ENCODE results near the gene MYT1. TPM values are rescaled to one million over a fixed set of nuclear protein-coding genes. Genes with fewer than 3 reads are reported as not detected.

MYT1 gene
- total RNA-seq, 4 donors from 2014 or later = not detected

DNA sequence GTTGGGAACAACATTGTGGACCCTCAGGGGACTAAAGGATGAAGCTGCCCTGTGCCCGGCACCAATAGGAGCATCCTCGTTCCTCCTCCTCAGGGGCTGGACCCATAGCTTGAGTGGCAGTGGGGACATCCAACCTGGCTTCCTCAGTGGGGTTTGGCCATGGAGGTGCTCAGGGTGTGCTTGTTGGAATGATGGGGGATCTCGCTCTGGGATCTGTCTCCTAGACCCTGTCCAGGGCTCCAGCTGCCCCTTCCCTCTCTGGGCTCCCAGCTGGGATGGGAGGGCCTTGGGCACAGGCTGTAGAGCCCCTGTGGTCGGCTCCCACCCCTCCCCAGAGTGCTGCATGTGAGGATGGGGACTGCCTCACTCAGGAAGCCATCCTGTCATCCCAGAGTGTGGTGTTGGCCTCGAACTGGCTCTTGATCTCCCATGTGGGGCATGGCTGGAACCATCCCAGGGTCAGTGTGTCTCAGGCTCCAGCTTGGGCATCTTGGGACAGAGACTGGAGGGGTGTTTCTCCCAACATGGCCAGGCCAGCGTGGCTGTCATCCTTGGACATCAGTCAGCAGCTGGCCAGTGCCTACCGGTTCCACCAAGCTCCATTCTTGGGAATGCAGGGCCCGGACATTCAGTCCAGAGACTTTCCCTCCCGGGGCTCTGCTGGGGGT is 9.5 kb upstream of the MYT1 start:
- intact Hi-C loops (cut with DNase I) = no loop called here
- no peak overlapping the region for H3K27ac ChIP-seq (replicated peaks in 1 of 4)
- H3K4me3 ChIP-seq = no peak overlapping the region
- no peaks in the 10 kb centered on the region for H3K9me3 ChIP-seq
- H3K4me1 ChIP-seq = no peaks in the 10 kb centered on the region
- H3K36me3 ChIP-seq = no peaks in the 10 kb centered on the region
- no peak for TF ChIP-seq POLR2A (IDR thresholded peaks at IDR 0.05; ENCODE audit: low read depth)
- no peak for TF ChIP-seq EP300 (IDR thresholded peaks at IDR 0.05)
- TF ChIP-seq POLR2AphosphoS5 (IDR thresholded peaks at IDR 0.05) = no peak
- TF ChIP-seq, protein P1, sequence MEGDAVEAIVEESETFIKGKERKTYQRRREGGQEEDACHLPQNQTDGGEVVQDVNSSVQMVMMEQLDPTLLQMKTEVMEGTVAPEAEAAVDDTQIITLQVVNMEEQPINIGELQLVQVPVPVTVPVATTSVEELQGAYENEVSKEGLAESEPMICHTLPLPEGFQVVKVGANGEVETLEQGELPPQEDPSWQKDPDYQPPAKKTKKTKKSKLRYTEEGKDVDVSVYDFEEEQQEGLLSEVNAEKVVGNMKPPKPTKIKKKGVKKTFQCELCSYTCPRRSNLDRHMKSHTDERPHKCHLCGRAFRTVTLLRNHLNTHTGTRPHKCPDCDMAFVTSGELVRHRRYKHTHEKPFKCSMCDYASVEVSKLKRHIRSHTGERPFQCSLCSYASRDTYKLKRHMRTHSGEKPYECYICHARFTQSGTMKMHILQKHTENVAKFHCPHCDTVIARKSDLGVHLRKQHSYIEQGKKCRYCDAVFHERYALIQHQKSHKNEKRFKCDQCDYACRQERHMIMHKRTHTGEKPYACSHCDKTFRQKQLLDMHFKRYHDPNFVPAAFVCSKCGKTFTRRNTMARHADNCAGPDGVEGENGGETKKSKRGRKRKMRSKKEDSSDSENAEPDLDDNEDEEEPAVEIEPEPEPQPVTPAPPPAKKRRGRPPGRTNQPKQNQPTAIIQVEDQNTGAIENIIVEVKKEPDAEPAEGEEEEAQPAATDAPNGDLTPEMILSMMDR (IDR thresholded peaks at IDR 0.05) = no peak
- WGBS = no CpG with 5 or more reads among the region's 9 CpGs
- peaks cover 0 to 74% (median 11%) of the 10 kb centered on the region in 4 donors for H3K27me3 ChIP-seq
- no peak for DNase-seq (ENCODE audit: extremely low spot score)

DNA sequence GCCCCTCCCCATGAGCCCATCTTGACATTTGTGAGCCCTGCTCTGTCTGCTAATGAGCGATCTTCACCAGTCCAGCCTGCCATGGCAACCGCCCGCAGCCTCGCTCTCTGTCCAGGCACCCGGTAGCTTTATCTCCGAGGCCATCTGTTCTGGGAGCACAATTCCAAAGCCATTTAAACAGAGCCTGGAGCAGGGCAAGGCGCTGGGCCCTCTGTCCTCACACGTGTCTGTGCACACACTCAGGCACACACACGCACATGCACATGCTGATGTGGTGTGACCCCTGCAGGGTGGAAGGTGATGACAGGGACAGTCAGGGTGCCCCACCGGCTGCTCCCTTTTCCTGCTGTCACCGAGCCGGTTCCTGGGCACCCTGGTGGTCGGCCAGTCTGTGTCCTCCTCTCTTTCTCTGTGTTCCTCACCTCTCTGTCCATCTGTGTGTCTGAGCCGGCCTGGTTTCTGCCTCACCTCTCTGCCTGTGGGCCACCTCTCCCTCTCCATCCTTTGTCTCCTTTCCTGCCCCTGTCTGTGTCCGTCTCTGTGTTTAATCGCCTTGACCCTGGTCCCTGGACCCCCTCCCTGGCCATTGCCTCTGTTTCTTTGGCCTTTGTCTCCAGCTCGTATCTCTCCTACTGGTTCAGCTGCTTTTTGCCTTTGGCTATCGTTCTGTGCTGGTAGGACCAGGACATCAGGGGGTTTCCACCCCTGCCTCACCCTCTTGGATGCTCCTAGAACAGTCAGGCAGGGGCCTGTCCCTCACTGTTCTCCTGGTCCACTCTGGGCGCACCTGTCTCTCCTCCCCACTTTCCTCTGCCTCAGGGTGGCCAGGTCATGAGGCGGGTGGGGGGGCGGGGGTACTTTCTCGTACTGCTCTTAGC is 8.8 kb upstream of the MYT1 start:
- 68% methylated on average over 14 of the region's 22 CpGs for WGBS

DNA sequence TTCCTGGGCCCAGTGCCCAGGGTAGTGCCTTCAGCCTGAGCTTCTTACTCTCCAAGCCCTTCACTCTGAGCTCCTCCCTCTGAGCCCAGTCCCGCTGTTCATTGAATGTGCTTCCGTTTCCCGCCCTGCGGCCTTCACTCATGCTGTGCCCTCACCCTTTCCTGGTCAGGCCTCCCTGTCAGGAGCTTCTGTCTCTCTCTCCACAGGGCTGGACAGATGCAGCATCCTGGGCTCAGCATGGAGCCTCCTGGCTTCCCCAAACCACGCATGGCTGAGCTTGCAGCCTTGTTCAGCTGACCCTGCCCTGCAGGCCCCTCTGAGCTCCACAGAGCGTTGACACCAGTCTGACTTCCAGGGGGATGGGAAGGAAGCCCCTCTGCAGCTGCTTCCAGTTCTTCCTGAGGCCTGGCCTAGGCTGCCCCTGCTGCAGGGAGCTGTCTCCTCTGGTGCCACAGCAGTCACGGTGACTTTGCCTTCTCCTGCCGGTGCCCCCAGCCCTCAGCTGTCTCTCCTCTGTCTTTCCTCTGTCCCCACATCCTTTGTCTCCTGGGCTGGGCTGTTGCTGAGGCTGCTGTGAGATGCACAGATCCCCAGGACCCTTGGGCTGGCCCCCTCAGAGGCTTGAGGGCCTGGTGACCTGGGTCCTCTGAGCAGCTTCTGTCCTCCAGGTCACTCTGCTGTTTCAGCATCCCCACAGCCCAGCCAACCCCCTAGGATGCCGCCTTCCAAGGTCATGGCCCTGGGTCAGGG is 7.9 kb upstream of the MYT1 start:
- Histone ChIP-seq H3K9me3 (no peaks in the 10 kb centered on the region), H3K4me3 (no peak overlapping the region), H3K27ac (replicated peaks in 1 of 4) (no peak overlapping the region), H3K27me3 (peaks cover 0 to 90% (median 25%) of the 10 kb centered on the region in 4 donors), H3K36me3 (no peaks in the 10 kb centered on the region), H3K4me1 (no peaks in the 10 kb centered on the region)
- intact Hi-C loops (cut with DNase I) = no loop called here
- TF ChIP-seq POLR2AphosphoS5 (IDR thresholded peaks at IDR 0.05) = no peak
- TF ChIP-seq POLR2A (IDR thresholded peaks at IDR 0.05; ENCODE audit: low read depth) = no peak
- TF ChIP-seq, protein P1 (IDR thresholded peaks at IDR 0.05) = no peak
- TF ChIP-seq EP300 (IDR thresholded peaks at IDR 0.05) = no peak
- WGBS = 66% methylated on average over 7 of the region's 9 CpGs
- no peak for DNase-seq (ENCODE audit: extremely low spot score)

More for the DNA sequence above, 8.8 kb upstream of the MYT1 start:
- TF ChIP-seq POLR2AphosphoS5 (IDR thresholded peaks at IDR 0.05) = no peak
- no peak for TF ChIP-seq EP300 (IDR thresholded peaks at IDR 0.05)
- TF ChIP-seq, protein P1 (IDR thresholded peaks at IDR 0.05) = no peak
- no peak for TF ChIP-seq POLR2A (IDR thresholded peaks at IDR 0.05; ENCODE audit: low read depth)
- Histone ChIP-seq H3K4me3 (no peak overlapping the region), H3K27me3 (peaks cover 0 to 82% (median 17%) of the 10 kb centered on the region in 4 donors), H3K9me3 (no peaks in the 10 kb centered on the region), H3K27ac (replicated peaks in 1 of 4) (no peak overlapping the region), H3K4me1 (no peaks in the 10 kb centered on the region), H3K36me3 (no peaks in the 10 kb centered on the region)
- no peak for DNase-seq (ENCODE audit: extremely low spot score)
- intact Hi-C loops (cut with DNase I) = no loop called here

- Histone ChIP-seq H3K4me3 (no peak overlapping the region), H3K27ac (replicated peaks in 1 of 4) (no peak overlapping the region), H3K36me3 (no peaks in the 10 kb centered on the region), H3K4me1 (no peaks in the 10 kb centered on the region), H3K9me3 (no peaks in the 10 kb centered on the region), H3K27me3 (peaks cover 0 to 98% (median 34%) of the 10 kb centered on the region in 4 donors)
- intact Hi-C loops (cut with DNase I) = no loop called here
- WGBS = 61% methylated on average over 14 of the region's 27 CpGs
- DNase-seq (ENCODE audit: extremely low spot score) = no peak
- TF ChIP-seq POLR2AphosphoS5 (IDR thresholded peaks at IDR 0.05) (no peak), EP300 (IDR thresholded peaks at IDR 0.05) (no peak)
These were observed 7.1 kb upstream of the MYT1 start for GRCh38 chr20:64156886-64157875.
